D721Med (cell line): ENCODE results near the gene LYRM9.
A peak's percentile ranks its signal among the peaks of the same experiment; 100 is the strongest.

Experiments
- DNase-seq: peaks from one replicate; pipeline ENCODE4 v3.0.0; 2011; ENCODE audit warnings: low spot score; ENCODE audit not compliant: insufficient read length
- FAIRE-seq: peaks from 2 replicates; lab custom pipeline; 2011; peaks lifted over from hg19 to GRCh38; lab: Jason Lieb, UNC
- CTCF ChIP-seq: IDR thresholded peaks from 2 replicates; pipeline ENCODE4 v1.5.1; 2012; ENCODE audit warnings: mild to moderate bottlenecking, control low read depth; ENCODE audit not compliant: insufficient read depth; ENCODE audit errors: missing control alignments

The LYRM9 gene

GRCh38 chr17:27895940-27896535 lies 2.9 kb upstream of the LYRM9 start:
- TF ChIP-seq CTCF = no peak
- DNase-seq (no peak), FAIRE-seq (peak; percentile 11)

DNA sequence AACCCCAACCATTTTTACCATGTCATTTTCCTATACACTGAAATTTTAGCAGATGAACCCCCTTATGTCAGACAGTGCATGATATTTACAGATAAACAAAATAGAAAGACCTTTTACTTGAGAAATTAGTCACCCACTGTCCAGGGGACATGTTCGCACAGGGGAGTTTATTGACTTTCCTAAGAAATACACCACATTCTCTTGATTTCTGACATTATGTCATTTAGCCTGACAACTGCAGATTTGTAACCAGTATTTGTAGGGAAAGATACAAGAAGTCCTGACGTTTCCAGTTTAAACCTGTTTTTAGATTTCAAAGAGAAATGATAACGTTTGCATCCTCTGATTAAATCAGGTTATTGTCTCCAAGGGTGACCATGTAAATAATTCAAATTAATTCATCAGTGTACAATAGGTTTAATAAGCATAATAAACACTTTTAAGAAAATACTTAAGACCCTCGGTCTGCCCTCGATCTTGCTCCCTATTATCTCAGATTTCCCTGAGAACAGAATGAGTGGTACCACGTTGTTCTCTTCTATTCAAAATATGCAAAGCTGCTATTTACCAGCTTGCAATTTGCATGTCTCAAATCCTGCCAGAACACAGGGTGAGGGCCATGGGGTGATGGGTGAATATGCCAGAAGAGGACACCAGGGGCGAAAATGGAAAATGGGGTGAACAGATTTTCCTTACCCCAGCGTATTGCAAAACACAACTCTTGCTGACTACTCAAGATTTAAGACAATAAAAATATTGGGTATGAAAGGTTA lies 2.1 kb upstream of the LYRM9 start:
- FAIRE-seq = peak; percentile 73
- DNase-seq = no peak
- no peak for TF ChIP-seq CTCF

DNA sequence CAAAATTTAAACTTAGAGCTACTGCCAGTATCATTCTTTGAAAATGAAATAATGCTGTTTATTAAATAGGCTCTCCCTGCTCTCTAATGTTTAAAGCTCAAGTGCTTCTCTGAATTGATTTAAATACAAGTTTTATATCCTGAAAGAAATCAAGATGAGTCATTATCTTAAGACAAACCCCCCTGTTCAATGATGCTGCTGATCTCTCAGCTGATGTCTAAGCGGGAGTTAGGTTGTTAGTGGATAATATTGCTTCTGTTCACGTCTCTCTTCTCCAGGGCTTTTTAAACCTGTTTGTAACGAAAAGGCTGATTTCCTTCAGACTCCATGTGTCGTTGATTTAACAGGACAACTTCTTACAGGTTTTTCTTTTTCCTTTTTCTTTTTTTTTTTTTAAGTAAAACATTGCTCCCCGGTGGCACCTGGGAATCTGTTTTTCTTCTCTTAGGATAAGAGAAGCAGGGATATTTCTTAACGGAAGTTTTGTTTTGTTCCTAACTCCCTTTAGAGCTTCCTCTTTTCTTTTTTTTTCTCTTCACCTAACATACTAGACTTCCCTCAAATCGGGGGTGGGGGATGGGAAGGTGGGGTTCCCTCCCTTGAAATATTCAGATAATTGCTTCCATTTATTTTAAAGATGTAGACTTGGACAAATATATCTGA lies 807 bp upstream of the LYRM9 start:
- TF ChIP-seq CTCF = no peak
- peak; percentile 67 for FAIRE-seq
- DNase-seq = no peak

- no peak for TF ChIP-seq CTCF
- FAIRE-seq = no peak
- DNase-seq = no peak
These were observed 661 bp downstream of the LYRM9 start for GRCh38 chr17:27892542-27892865.

GRCh38 chr17:27891841-27892240 lies 1.3 kb downstream of the LYRM9 start:
- no peak for DNase-seq
- FAIRE-seq = no peak
- no peak for TF ChIP-seq CTCF

- FAIRE-seq = no peak
- no peak for DNase-seq
- TF ChIP-seq CTCF = no peak
These were observed 3.4 kb downstream of the LYRM9 start for GRCh38 chr17:27889711-27890251.
